Activated naive CD4-positive, alpha-beta T cell (primary cell): ENCODE measurements around the gene SMIM36.
"Not testable (repeated sequence)": the region's sequence is repeated elsewhere in the genome, so short reads cannot be mapped to it uniquely, and the experiment has no call there.

ENCODE experiments used
- DNase-seq, 4 experiments: peaks; one replicate each; lab custom pipeline; 2025; lab: John Stamatoyannopoulos, UW

The SMIM36 gene

DNA sequence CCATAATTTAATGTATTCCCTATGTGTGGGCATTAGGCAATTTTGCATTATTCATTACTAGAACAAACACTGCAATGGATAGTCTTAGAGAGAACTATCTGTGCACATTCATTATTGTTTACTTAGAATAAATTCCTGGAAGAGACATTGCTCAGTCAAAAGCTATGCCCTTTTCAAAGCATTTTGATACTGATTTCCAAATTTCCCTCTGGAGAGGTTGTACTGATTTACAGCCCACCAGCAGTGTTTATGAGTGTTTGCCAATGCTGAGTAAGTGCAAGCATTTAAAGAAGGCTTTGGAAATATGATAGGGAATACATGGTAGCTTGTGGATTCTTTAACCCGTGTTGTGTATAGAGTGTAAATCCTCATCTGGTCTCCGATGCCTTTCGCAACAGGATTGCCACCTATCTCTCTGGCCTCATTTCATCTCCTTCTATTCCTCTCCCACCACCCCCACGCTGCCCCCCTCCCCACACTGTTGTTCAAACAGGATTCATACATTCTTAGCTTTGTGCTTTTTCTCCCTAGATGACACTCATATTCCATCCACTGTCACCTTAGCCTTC lies 56.3 kb downstream of the SMIM36 start:
- DNase-seq: no peak

GRCh38 chr17:55453839-55454557 lies 57.3 kb downstream of the SMIM36 start:
- no peak for DNase-seq

GRCh38 chr17:55452139-55452790 lies 59.0 kb downstream of the SMIM36 start:
- no peak for DNase-seq

- no peak for DNase-seq
Measured at GRCh38 chr17:55451758-55452138, 59.5 kb downstream of the SMIM36 start.

GRCh38 chr17:55451203-55451641 lies 60.0 kb downstream of the SMIM36 start:
- no peak for DNase-seq

DNA sequence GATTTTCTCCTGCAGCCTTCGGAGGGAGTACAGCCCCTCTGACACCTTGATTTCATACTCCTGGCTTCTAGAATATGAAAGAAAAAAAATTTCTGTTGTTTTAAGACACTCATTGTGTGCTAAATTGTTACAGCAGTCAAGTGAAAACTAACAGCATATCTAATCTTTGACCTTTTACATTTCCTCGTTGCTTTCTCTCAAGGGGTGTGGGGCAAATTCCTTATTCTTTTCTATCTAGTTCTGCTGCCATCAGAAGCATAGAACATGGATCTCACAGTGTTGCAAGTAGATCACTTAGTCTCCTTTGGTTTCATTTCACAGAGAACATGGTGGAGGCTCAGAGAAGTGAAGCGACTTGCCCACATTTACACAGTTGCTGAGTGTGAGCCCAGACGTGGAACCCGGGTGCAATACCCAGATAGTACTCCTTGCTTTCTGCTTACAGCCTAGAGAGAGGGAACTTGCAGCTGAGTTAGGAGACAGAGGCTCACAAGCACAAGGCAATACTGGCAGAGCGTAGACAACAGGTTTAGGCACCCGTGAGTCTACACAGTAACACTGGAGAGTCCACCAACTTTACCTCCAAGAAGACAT lies 60.9 kb downstream of the SMIM36 start:
- no peak for DNase-seq

DNA sequence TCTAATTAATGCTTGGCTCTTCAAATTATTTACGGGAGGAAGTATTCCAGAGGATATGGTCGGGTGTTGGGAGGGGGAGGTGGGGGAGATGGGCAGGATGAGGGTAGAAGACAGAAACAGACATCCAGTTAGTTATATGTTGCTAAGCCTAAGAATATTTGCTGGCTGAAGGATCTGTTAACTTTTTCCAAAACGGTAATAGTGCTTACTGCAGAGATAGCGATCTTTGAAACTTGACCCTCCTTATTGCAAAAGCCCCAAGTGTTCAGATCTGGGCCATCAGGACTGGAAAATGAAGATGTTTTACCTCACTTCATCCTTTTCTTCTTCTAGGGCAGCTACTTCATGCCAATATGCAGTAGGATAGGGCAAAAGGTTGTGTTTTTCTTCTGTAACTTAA lies 62.6 kb downstream of the SMIM36 start:
- no peak for DNase-seq

- no peak for DNase-seq
Measured at GRCh38 chr17:55446581-55447205, 64.6 kb downstream of the SMIM36 start.

GRCh38 chr17:55446004-55446403 lies 65.2 kb downstream of the SMIM36 start:
- DNase-seq: not testable (repeated sequence)

DNA sequence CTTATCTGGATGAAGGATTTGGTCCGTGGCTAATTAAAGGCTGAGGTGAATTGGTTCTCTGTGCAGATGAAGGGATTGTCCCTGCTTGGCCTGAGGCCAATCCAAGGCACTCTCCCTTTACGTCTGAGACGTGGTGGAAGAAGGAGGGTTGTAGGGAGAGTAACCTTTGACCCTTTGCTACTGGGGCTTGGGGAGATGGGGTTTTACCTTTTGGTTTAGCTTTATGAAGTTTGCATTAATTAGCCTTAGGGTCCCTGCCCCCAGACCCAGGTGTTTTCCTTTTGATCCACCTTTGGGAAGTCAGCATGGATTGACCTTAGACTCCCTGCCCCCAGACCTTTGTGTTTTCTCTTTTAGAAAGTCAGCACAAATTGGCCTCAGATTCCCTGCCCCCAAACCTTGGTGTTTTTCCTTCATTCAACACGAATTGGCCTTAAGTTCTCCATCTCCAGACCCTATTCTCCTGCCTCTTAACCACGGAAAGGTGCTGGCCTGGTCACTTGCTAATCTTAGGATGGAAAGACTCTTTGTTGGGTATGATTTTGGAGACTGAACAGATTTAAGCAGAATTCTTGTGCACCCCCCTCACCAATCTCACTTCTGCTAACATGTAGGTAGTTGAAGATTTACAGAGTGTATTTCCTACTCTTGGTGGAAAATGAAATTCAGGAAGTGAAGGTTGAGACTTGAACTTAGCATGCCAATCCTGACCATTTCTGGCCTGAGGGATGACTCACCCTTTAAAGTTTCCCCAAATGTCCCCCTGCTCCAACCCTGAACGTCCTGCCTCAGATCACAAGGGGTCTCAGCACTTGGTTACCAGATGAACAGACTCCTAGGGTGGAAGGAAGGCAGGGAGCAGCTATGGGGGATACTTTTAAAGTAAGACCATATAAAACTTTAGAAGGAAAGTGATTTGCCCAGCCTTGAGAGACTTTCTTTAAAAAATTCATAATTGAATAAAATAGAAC lies 66.5 kb downstream of the SMIM36 start:
- no peak for DNase-seq

GRCh38 chr17:55443904-55444303 lies 67.3 kb downstream of the SMIM36 start:
- DNase-seq: no peak

GRCh38 chr17:55442953-55443683 lies 68.1 kb downstream of the SMIM36 start:
- DNase-seq: no peak

DNA sequence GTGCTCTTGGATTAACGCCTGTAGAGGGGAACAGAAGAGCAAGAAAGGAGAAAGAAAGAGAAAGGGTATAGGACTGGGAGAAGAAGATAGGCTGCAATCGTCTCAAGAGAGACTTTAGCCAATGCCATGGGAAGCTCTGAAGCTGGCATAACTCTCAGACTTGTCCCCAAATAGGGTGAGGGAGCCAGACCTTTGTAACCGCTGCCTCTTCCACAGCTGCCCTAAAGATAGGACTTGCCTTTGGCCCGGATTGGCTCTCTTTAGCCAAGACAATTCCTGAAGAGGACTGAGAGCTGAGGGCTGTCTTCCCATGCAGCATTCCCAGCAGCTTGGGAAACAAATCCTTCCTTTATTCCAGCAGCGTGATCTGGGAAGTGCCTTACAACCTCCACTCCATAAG lies 68.8 kb downstream of the SMIM36 start:
- no peak for DNase-seq

DNA sequence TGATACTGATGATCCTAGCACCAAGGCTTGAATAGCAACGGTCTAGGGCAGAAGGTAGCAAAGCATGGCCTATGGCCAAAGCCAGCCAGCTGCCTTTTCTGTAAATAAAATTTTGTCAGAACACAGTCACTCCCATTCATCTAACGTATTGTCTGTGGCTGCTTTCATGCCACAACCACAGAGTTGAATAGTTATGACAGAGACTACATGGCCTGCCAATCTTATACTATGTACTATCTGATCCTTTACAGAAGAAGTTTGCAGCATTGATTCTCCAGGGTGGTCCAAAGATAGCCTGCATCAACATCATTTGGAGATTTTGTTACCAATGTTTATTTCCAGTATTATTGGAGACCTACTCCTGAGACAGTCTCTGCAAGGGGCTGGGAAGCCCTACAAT lies 69.7 kb downstream of the SMIM36 start:
- DNase-seq: no peak

GRCh38 chr17:55440391-55440790 lies 70.9 kb downstream of the SMIM36 start:
- no peak for DNase-seq

- DNase-seq: no peak
Measured at GRCh38 chr17:55437159-55437605, 74.1 kb downstream of the SMIM36 start.

DNA sequence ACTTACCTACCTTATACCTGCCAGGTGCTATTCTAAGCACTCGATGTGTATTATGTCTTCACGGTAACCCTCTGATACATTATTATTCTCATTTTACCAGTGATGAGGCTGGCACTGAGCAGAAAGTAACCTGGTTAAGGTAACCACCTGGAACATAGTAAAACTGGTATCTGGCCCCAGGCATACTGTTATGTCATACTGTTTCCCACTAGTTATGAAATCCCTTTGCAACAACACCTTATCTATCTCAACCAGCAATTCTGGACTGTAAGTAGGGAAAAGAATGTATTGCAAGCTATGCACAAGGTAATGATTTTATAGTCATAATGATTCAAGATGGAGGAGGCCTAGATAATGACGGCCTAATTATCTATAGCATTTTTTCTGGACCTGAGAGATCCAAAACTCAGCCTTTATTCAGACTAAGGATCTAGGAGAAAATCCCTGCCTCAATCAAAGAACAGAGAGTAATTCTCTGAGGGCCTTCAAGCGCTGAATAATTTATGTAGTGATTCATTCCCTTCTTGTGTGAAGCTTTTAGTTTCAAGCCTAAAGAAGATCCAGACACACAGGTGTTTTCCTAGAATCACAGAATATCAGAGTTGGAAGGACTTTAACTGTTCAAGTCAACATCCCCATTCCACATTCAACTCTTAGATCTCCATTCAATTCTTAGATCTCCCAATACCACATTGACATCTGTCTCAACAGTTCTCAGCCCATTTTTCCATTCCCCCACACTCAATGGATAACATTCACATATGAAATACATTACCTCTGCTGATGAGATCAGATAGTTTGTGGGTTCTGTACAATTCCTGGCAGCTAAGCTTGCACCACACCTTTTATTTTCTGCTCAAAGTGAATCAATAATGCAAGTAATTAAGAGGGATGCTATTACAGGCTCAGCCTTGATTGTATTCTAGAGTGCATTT lies 74.8 kb downstream of the SMIM36 start:
- DNase-seq: no peak

DNA sequence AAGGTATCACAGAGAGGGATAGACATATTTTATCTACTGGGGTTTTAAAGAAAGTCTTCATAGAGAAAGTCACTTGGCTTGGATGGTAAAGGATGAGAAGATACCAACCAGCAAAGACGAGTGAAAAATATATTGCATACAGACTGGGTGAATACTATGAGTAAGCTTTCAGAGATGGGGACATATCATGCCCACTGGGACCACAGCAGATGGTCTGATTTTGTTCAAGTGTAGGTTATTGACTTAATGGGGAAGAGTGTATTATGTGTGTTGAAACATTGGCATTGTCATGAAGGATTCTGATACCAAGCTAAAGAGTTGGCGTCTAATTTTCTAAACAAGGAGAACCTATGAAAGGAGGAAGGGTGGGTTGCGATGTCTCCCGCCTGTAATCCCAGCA lies 75.8 kb downstream of the SMIM36 start:
- no peak for DNase-seq

DNA sequence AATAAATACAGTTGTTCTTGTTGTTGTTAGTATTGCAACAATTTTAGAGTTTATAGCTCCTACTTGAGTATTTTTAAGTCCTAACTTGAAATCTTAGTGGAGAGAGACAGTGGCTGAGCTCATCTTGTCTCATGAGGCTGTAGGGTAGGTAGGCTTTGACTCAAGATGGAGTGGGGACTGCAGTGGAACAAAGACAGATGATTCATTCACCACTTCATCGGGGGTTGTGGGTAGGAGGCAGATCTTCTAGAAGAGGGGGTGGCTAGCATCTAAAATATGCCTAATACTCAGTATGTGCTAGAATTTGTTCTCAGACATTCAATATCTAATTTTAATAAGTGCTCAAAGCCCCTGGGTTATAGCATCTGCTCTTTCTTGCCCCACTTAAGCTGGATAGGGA lies 76.5 kb downstream of the SMIM36 start:
- no peak for DNase-seq
